ENCODE data around the gene IPP. TPM values are rescaled to one million over a fixed set of nuclear protein-coding genes. Genes with fewer than 3 reads are reported as not detected.
A peak's percentile ranks its signal among the peaks of the same experiment; 100 is the strongest.

IPP gene
- total RNA-seq, 3 donors from 2014 or later (not counting 1 experiment from before 2014, with no cell fraction given), result 15.3 to 20.8 (median 19.1) TPM

DNA sequence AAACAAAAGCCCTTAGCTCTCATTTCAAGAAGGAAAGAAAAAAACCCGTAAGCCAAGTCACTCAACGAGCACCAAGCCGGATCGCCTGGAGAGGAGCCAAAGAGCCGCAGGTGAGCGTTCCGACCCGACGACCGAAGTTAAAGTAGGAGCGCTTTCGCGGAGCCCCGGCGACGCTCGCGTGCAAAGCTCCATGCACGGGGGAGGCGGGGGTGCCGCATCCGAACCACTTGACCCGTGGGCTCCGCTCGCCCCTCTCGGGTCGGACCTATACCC is 64.5 kb downstream of the IPP start:
- ATAC-seq (peak in 1 of 3 donors; percentile 6), DNase-seq (peak in 1 of 2 donors; percentile 85)
- H3K4me1 Mint-ChIP-seq, result peaks cover 49 to 52% of the 10 kb centered on the region in 2 donors
- intact Hi-C loops (cut with micrococcal nuclease), result loop anchor here (2.0 to 5.0 kb wide), 5 partner anchors 101 to 909 kb away; partner anchors contain the start of genes MAST2, MUTYH, NASP and RAD54L
- peak overlapping the region; percentile 97 for H3K27ac ChIP-seq (ENCODE audit: low read length)
- TF ChIP-seq, protein P1, sequence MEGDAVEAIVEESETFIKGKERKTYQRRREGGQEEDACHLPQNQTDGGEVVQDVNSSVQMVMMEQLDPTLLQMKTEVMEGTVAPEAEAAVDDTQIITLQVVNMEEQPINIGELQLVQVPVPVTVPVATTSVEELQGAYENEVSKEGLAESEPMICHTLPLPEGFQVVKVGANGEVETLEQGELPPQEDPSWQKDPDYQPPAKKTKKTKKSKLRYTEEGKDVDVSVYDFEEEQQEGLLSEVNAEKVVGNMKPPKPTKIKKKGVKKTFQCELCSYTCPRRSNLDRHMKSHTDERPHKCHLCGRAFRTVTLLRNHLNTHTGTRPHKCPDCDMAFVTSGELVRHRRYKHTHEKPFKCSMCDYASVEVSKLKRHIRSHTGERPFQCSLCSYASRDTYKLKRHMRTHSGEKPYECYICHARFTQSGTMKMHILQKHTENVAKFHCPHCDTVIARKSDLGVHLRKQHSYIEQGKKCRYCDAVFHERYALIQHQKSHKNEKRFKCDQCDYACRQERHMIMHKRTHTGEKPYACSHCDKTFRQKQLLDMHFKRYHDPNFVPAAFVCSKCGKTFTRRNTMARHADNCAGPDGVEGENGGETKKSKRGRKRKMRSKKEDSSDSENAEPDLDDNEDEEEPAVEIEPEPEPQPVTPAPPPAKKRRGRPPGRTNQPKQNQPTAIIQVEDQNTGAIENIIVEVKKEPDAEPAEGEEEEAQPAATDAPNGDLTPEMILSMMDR (IDR thresholded peaks at IDR 0.05), result no peak
- H3K4me1 ChIP-seq (ENCODE audit: control insufficient read depth, insufficient read depth, low read length), result peaks cover 27% of the 10 kb centered on the region
- WGBS (ENCODE audit: insufficient coverage), result under 1% methylated on average over 27 of the region's 27 CpGs
- H3K9me3 Mint-ChIP-seq, result no peaks in the 10 kb centered on the region
- H3K36me3 Mint-ChIP-seq, result no peaks in the 10 kb centered on the region
- H3K9me3 ChIP-seq (ENCODE audit: control insufficient read depth, insufficient read depth, low read length), result no peaks in the 10 kb centered on the region
- no peaks in the 10 kb centered on the region for H3K27me3 Mint-ChIP-seq (ENCODE audit: low read depth in 2 of 2)
- no peaks in the 10 kb centered on the region for H3K27me3 ChIP-seq (ENCODE audit: control insufficient read depth, insufficient read depth, low read length)
- peak overlapping the region; percentile 100 for H3K27ac Mint-ChIP-seq
- H3K36me3 ChIP-seq (ENCODE audit: control insufficient read depth, insufficient read depth, low read length), result no peaks in the 10 kb centered on the region
- peak overlapping the region; percentile 99 for H3K4me3 Mint-ChIP-seq
- H3K4me3 ChIP-seq (ENCODE audit: low read length), result peak overlapping the region; percentile 90

DNA sequence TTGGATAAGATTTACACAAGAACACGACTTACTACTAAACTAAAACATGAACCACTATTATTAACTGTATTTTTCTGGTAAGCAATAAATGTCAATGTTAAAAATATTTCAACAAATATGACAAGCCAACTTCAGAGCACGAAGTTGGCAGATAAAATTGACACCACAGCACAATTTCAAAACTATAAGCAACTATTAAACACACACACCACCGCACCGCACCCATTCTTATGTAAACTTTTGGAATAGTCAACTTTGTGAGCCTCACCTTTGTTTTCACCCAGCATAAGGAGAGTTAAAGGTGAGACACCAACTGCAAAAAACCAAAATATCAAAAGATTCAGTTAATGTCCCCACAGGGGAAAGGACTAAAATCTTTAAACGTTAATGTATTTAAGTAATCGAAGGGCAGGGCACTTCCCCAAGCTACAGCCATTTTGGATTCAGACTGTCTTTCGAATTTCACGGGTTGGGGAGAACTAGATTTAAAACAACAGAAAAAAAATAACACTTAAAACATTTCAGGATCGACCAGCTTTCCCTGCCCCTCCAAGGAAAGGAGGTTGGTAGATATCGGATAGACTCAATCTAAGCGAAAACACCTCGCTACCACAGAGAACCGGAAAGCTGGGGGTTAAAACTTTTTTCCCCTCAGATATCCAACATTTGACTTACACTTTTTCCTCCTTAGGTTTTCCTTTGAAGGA is 65.0 kb downstream of the IPP start:
- H3K27me3 Mint-ChIP-seq (ENCODE audit: low read depth in 2 of 2), result no peaks in the 10 kb centered on the region
- Histone ChIP-seq H3K27me3 (ENCODE audit: control insufficient read depth, insufficient read depth, low read length) (no peaks in the 10 kb centered on the region), H3K4me1 (ENCODE audit: control insufficient read depth, insufficient read depth, low read length) (peaks cover 27% of the 10 kb centered on the region), H3K9me3 (ENCODE audit: control insufficient read depth, insufficient read depth, low read length) (no peaks in the 10 kb centered on the region), H3K36me3 (ENCODE audit: control insufficient read depth, insufficient read depth, low read length) (no peaks in the 10 kb centered on the region), H3K27ac (ENCODE audit: low read length) (peak overlapping the region; percentile 97), H3K4me3 (ENCODE audit: low read length) (peak overlapping the region; percentile 90)
- intact Hi-C loops (cut with micrococcal nuclease), result loop anchor here (2.0 to 5.0 kb wide), 5 partner anchors 101 to 908 kb away; partner anchors contain the start of genes MAST2, MUTYH, NASP and RAD54L
- H3K9me3 Mint-ChIP-seq, result no peaks in the 10 kb centered on the region
- 0% methylated on average over 5 of the region's 13 CpGs for WGBS (ENCODE audit: insufficient coverage)
- H3K36me3 Mint-ChIP-seq, result no peaks in the 10 kb centered on the region
- TF ChIP-seq, protein P1 (IDR thresholded peaks at IDR 0.05), result no peak
- DNase-seq (no peak), ATAC-seq (no peak)
- H3K4me1 Mint-ChIP-seq, result peaks cover 54 to 57% of the 10 kb centered on the region in 2 donors
- peak overlapping the region; percentile 100 for H3K27ac Mint-ChIP-seq
- H3K4me3 Mint-ChIP-seq, result peak overlapping the region; percentile 99

DNA sequence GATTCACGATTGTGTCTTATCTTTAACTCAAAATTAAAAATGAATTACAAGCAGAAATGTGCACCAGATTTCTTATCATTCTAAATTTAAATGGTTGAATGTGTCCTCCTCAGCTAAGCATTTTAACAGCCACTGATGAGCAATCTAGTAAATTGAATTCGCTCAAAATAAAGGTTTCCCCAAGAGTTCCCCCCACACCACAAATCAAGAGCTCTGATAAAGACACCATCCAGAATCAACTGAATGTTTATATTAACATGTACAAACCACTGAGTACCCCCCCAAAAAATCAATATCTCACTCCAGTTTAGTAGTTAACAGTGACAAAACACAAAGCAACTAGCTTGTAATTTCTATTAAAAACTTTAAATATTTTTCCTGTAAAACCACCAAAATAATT is 66.1 kb downstream of the IPP start:
- ATAC-seq, result no peak
- no peaks in the 10 kb centered on the region for H3K36me3 ChIP-seq (ENCODE audit: control insufficient read depth, insufficient read depth, low read length)
- H3K4me3 ChIP-seq (ENCODE audit: low read length), result no peak overlapping the region
- H3K27me3 Mint-ChIP-seq (ENCODE audit: low read depth in 2 of 2), result no peaks in the 10 kb centered on the region
- no peaks in the 10 kb centered on the region for H3K36me3 Mint-ChIP-seq
- H3K9me3 ChIP-seq (ENCODE audit: control insufficient read depth, insufficient read depth, low read length), result no peaks in the 10 kb centered on the region
- peak overlapping the region in 1 of 2 donors; percentile 100 for H3K27ac Mint-ChIP-seq
- H3K4me1 ChIP-seq (ENCODE audit: control insufficient read depth, insufficient read depth, low read length), result peaks cover 33% of the 10 kb centered on the region
- peaks cover 57 to 60% of the 10 kb centered on the region in 2 donors for H3K4me1 Mint-ChIP-seq
- no peaks in the 10 kb centered on the region for H3K9me3 Mint-ChIP-seq
- no peaks in the 10 kb centered on the region for H3K27me3 ChIP-seq (ENCODE audit: control insufficient read depth, insufficient read depth, low read length)
- WGBS (ENCODE audit: insufficient coverage), result 52% methylated on average over 2 of the region's 2 CpGs
- TF ChIP-seq, protein P1 (IDR thresholded peaks at IDR 0.05), result no peak
- no peak overlapping the region for H3K27ac ChIP-seq (ENCODE audit: low read length)
- intact Hi-C loops (cut with micrococcal nuclease), result no loop called here
- H3K4me3 Mint-ChIP-seq, result peak overlapping the region; percentile 99
- no peak for DNase-seq
